Islet of Langerhans (tissue), 1 donor: Measurements from ENCODE around the gene KLK1.
"Not testable (repeated sequence)": the region's sequence is repeated elsewhere in the genome, so short reads cannot be mapped to it uniquely, and the experiment has no call there.

ENCODE experiments used
- FAIRE-seq: peaks from one replicate; lab custom pipeline; 2011; peaks lifted over from hg19 to GRCh38; lab: Jason Lieb, UNC

KLK1 gene

DNA sequence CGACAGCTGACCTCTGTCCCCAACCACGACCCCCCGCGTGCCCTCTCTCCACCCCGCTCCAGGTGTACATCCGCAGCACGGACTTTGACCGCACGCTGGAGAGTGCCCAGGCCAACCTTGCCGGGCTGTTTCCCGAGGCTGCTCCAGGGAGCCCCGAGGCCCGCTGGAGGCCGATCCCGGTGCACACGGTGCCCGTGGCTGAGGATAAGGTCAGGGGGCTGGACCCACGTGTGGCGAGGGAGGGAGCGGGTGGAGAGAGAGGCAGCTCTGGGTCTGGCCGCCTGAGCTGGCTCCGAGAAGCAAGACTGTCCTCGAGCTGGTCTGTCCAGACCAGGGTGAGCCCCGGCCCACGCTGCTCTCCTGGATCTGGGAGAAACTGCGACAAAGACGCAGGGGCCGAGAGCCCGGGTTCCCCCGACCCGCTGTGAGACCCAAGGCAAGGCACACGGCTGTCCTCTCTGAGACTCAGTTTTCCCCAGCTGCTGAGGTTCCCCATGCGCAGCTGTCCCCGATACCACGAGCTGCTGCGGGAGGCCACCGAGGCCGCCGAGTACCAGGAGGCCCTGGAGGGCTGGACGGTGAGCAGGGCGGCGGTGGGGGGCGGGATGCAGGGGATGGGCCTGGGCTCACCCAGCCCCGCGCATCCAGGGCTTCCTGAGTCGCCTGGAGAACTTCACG lies 31.9 kb downstream of the KLK1 start:
- FAIRE-seq = no peak

DNA sequence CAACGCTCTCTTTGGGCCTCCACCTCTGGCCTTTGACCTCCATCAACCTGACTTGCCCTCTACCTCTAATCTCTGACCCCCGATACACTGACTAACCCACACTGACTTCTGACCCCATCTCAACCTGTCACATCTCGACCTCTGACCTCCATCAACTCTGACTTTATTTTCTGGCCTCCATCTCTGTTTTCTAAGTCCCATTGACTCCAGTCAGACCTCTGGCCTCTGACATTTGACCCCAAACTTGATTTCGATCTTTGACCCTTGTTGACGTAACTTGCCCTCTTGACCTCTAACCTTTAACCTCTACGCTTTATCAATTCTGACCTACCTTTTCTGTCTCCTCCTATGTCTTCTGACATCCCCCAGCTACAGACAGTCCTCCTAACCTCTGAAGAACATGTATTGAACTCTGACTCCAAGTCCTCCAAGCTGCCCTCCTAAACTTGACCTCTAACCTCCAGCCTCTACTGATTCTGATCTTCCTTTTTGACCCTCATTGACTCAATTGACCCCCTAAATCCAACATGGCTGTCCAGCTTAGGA lies 32.6 kb downstream of the KLK1 start:
- no peak for FAIRE-seq

DNA sequence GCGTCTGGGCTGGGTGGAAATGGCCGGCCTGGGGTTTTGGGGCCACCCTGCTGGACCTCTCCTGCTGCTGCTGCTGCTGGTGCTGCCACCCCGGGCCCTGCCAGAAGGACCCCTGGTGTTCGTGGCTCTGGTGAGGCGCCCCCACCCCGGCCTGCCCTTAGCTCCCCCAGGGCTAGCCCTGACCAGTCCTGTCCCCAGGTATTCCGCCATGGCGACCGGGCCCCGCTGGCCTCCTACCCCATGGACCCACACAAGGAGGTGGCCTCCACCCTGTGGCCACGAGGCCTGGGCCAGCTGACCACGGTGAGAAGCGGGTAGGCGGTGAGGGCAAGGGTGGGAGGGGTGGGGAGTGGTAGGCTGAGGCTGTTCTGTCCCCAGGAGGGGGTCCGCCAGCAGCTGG lies 33.2 kb downstream of the KLK1 start, which contains the start of gene ACP4:
TSS of gene ACP4 (plus strand) at position 20 of the 400 bp plus-strand sequence. CDS start at position 20, 0 bp downstream.
- no peak for FAIRE-seq

DNA sequence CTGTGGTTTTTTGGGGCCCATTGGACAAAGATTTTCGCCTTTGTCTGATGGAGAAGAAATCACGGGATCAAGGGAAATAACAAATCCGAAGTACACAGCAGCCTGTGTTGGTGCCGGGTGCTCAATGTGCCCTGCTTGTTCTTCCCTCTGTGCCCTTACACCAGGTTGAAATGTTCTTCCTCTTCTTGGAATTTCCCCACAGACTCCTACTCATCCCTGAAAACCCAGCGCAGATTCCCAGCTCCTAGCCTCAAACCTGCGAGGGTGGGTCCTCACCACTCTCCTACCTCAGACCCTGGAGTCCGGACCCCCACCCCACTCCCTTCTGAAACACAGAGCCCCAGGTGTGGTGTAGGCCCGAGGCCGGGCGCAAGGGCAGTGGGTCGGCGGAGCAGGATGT lies 38.3 kb downstream of the KLK1 start:
- no peak for FAIRE-seq

DNA sequence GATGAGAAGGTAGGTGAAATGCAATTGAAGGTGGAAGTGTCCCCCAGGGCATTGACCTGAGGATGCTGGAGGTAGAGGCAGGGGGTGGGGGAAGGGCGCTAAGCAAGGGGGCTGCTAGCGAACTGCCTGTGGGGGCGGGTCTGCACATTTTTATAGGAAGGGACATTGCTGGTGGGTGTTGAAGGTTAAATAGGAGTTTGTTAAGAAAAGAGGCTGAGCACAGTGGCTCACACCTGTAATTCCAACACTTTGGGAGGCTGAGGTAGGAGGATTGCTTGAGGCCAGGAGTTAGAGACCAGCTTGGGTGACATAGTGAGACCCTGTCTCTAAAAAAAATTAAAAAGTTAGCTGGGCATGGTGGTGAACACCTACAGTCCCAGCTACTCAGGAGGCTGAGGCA lies 38.9 kb downstream of the KLK1 start:
- no peak for FAIRE-seq

DNA sequence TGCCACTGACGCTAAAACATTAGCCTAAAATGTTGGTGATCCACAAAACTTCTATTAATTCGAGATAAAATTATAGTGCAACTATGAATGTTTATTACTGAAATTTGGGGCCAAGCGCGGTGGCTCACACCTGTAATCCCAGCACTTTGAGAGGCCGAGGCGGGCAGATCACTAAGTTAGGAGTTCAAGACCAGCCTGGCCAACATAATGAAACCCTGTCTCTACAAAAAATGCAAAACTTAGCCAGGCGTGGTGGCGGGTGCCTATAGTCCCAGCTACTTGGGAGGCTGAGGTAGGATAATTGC lies 39.8 kb downstream of the KLK1 start:
- not testable (repeated sequence) for FAIRE-seq

DNA sequence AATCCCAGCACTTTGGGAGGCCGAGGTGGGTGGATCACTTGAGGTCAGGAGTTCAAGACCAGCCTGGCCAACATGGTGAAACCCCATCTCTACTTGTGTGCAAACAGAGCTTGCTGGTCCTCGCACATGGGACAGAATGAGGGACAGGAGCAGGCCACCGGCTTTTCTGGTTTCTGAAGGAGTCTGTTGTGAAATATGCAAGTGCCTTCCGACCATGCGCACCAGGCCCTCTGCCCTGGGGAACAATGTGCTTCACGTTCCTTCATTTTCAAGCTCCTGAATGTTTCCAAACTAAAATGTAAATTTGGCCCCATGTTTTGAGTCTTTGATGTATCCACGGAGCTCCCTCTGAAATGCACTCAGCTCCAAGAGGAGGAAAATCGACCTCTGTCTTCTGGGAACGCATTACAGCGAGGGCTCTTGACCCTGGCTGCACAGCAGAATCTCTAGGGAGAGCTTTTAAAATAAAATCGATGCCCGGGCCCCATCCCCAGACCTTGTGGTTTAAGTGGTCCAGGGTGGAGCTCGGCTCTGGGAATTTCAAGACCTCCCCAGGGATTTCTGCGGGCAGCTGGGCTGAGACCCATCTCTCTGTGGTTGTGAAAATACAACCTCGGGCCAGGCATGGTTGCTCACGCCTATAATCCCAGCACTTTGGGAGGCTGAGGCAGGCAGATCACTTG lies 42.7 kb downstream of the KLK1 start:
- no peak for FAIRE-seq

DNA sequence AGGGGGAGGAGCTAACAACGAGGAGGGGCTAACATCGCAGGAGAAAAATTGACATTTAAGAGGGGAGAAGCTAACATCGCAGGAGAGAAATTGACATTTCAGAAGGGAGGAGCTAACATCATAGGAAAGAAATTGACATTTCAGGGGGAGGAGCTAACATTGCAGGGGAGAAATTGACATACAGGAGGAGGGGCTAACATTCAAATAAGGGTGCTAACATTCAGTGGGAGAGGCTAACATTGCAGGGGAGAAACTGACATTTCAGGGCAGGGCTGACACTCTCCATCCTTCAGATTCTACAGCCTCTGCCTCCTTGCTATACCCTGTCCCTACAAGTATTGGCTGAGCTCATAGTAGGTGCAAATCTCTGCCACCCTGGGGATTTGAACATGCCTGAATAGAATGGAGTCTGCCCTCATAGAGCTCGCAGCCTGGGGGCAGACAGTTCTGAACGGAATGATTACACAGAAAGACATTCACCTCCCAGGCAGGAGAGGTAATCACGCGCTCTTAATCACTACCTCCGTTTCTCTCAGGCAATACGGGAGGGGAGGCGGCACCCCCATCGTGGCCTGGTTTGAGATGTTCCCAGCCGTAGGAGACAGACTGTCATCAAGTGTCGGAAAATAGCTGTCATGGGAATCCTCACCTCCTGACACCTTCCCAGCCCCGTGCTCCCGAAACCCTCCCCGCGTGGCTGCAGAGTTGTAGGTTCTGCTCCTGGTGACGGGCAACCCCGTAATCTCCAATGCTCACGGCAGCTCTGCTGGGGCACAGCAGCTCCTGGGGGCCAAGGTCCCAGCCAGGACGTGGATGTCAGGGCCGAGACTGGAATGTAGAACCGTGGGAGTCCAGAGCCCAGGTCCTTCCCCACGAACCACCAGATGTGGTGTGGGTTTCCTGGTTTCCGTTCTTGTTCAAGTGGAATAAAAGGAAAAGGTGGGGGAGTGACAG lies 43.8 kb downstream of the KLK1 start:
- no peak for FAIRE-seq

DNA sequence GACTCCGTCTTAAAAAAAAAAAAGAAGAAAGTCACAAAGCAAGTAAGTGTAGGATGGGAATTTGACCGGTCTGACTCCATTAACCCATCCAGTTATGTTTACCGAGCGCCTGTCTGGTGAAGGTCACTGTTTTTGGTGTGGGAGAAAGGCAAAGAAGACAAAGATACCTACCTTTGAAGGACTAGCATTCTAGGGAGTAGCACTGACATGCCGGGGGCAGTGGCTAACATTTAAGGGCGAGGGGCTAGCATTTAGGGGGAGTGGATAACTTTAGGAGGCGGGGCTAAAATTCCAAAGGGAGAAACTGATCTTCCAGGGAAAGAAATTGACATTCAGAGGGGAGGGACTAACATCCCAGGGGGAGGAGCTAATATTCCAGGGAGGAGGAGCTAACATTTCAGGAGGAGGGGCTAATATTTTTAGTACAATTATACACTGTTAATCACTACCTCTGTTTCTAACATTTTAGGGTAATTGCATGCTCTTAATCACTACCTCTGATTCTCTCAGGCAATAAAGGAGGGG lies 44.6 kb downstream of the KLK1 start:
- FAIRE-seq = no peak

DNA sequence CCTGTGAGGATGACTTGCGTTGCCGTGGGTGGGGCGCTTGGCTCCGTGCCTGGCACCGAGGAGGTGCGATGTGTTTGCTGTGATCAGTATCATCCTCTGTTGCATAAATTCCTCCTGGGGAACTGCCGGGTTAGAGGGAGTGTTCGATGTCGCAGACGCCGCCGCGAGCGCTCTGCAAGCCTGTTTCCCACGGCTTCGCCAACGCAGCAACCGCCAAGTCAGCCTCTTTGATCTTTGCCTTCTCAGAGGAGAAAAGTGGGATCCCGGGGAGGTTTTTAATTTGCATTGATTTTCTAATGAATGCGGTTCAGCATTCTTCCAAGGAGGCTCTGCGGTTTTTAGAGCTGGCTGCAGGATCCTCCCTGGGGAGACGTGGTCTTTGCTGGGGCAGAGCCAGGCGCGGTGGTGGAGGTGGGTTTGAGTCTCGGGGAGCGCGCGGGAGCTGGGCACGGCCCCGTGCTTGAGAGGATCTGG lies 45.7 kb downstream of the KLK1 start:
- no peak for FAIRE-seq

DNA sequence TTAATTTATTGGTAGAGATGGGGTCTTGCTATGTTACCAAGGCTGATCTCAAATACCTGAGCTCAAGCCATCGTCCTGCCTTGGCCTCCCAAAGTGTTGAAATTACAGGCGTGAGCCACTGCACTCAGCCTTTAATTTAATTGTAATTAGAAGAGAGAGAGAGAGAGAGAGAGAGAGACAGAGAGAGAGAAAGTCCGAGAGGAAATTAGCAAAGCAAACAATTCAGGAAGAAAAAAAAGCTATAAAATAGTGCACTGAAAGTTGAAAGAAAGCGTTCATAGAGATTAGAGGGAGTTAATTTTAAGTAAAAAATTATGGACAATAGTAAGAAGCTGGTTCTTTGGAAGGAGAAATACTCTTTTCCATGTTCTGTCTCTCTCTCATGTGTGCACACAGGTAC lies 46.3 kb downstream of the KLK1 start:
- FAIRE-seq = no peak

DNA sequence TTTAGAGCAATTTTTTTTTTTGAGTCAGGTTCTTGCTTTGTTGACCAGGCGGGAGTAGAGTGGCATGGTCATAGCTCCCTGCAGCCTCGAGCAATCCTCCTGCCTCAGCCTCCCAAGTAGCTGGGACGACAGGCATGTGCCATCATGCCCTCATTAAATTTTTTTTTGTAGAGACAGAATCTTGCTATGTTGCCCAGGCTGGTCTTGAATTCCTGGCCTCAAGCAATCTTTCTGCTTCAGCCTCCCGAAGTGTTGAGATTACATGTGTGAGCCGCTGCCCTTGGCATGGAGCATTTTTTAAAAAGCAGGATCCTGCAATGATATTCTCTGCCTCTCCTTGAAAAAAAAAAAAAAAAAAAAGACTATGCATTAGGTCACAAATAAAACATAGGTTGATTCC lies 47.5 kb downstream of the KLK1 start:
- FAIRE-seq = no peak

DNA sequence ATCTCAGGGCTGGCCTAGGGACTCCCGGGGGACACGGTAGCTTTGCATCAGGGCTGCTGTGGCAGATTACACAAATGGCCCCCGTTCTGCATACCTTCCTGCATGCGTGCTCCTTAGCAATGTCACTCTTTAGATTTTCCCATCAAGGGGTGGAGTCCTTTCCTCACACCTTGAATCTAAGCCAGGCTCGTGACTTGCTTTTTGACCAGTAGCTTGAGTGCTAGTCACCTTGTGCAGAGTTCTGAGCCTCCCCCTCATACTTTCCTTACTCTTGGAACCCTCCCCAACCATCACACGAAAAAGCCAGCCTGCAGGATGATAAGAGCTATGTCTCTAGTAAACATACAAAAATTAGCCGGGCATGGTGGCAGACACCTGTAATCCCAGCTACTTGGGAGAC lies 50.1 kb downstream of the KLK1 start:
- FAIRE-seq = not testable (repeated sequence)

DNA sequence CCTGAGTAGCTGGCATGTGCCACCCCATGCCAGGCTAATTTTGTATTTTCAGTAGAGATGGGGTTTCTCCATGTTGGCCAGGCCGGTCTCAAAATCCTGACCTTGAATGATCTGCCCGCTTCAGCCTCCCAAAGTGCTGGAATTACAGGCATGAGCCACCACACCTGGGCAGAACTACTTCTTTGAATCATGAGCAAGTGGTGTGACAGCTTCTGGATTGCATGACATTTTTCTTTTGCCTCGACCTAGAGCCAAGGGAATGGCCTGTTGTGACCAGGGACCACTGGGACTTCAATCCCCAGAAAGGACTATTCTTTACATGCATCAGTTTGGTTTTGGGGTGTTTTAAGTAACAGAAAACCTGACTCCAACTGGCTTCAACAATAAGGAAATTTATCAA lies 50.7 kb downstream of the KLK1 start:
- not testable (repeated sequence) for FAIRE-seq

DNA sequence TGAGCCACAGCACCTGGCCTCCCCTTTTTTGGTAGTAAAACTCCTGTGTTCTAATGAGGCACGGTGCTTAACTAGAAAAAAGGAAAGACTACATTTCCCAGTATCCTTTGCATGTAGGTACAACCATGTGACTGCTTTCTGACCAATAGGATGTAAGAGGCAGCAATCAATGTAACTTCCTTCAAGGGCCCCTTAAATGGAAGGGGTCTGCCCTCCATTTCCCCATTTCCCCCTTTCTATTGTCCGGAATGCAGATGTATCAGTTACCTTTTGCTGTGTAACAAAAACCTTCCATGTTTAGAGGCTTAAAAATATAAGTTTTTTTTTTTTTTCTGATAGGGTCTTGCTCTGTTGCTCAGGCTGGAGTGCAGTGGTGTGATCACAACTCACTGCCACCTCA lies 51.1 kb downstream of the KLK1 start:
- no peak for FAIRE-seq

DNA sequence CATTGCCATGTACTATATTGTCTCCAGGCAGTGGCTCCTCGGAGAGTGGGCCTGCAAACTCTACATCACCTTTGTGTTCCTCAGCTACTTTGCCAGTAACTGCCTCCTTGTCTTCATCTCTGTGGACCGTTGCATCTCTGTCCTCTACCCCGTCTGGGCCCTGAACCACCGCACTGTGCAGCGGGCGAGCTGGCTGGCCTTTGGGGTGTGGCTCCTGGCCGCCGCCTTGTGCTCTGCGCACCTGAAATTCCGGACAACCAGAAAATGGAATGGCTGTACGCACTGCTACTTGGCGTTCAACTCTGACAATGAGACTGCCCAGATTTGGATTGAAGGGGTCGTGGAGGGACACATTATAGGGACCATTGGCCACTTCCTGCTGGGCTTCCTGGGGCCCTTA lies 52.7 kb downstream of the KLK1 start:
- FAIRE-seq = no peak

DNA sequence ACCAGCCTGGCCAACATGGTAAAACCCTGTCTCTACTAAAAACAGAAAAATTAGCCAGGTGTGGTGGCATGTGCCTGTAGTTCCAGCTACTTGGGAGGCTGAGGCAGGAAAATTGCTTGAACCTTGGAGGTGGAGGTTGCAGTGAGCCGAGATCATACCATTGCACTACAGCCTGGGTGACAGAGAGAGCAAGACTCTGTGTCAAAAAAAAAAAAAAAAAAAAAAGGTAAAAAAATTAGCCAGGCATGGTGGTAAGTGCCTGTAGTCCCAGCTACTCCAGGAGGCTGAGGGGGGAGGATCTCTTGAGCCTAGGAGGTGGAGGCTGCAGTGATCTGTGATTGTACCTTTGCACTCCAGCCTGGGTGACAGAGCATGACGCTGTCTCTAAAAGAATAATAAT lies 53.4 kb downstream of the KLK1 start, which contains the start of gene GPR32:
TSS of gene GPR32 (plus strand) at position 301 of the 400 bp plus-strand sequence. CDS start 137 bp downstream, outside the sequence.
- FAIRE-seq = not testable (repeated sequence)
